ENCODE results near the gene EOMES.

The EOMES gene

GRCh38 chr3:27678234-27678633 is 43.9 kb downstream of the EOMES start:
- ChIA-PET POLR2A (no interaction called here), CTCF (interaction anchor here (2.8 kb wide), 1 partner anchor 543 kb away, joined by 14 read pairs; no protein-coding TSS in a partner anchor)
- TF ChIP-seq CTCF (IDR thresholded peaks at IDR 0.05; ENCODE audit: control extremely low read depth, extremely low read depth, low read depth, missing control alignments), result no peak
- DNase-seq (ENCODE audit: extremely low spot score), result no peak

- CTCF ChIA-PET, result interaction anchor here (0.9 to 1.0 kb wide), 2 partner anchors 15 to 538 kb away, joined by 3 read pairs; no protein-coding TSS in a partner anchor
- no peak for TF ChIP-seq CTCF (IDR thresholded peaks at IDR 0.05; ENCODE audit: control extremely low read depth, extremely low read depth, low read depth, missing control alignments)
- POLR2A ChIA-PET, result no interaction called here
- no peak for DNase-seq (ENCODE audit: extremely low spot score)
These were observed 44.6 kb downstream of the EOMES start for GRCh38 chr3:27677565-27677964.

- no peak for DNase-seq (ENCODE audit: extremely low spot score)
- no peak for TF ChIP-seq CTCF (IDR thresholded peaks at IDR 0.05; ENCODE audit: control extremely low read depth, extremely low read depth, low read depth, missing control alignments)
- CTCF ChIA-PET, result interaction anchor here (1.4 to 1.6 kb wide), 2 partner anchors 21 to 31 kb away, joined by 3 to 4 read pairs; no protein-coding TSS in a partner anchor
- POLR2A ChIA-PET, result no interaction called here
These were observed 46.8 kb downstream of the EOMES start for GRCh38 chr3:27675287-27675686.

GRCh38 chr3:27673701-27674100 is 48.4 kb downstream of the EOMES start:
- POLR2A ChIA-PET, result no interaction called here
- DNase-seq (ENCODE audit: extremely low spot score), result no peak
- no peak for TF ChIP-seq CTCF (IDR thresholded peaks at IDR 0.05; ENCODE audit: control extremely low read depth, extremely low read depth, low read depth, missing control alignments)

GRCh38 chr3:27671101-27671500 is 51.0 kb downstream of the EOMES start:
- ChIA-PET CTCF (interaction anchor here (1.2 to 4.3 kb wide), 5 partner anchors 10 to 524 kb away, joined by 3 to 37 read pairs (median 8); no protein-coding TSS in a partner anchor), POLR2A (no interaction called here)
- DNase-seq (ENCODE audit: extremely low spot score), result no peak
- TF ChIP-seq CTCF (IDR thresholded peaks at IDR 0.05; ENCODE audit: control extremely low read depth, extremely low read depth, low read depth, missing control alignments), result no peak

More at GRCh38 chr3:27673701-27674100, 48.4 kb downstream of the EOMES start:
- CTCF ChIA-PET, result interaction anchor here (4.3 kb wide), 1 partner anchor 7 kb away, joined by 37 read pairs; no protein-coding TSS in a partner anchor

- CTCF ChIA-PET, result interaction anchor here (1.1 to 4.3 kb wide), 6 partner anchors 11 to 523 kb away, joined by 3 to 37 read pairs (median 6); no protein-coding TSS in a partner anchor
These were observed 51.5 kb downstream of the EOMES start for GRCh38 chr3:27670619-27671018.

More at GRCh38 chr3:27670619-27671018, 51.5 kb downstream of the EOMES start:
- POLR2A ChIA-PET, result no interaction called here
- DNase-seq (ENCODE audit: extremely low spot score), result no peak
- TF ChIP-seq CTCF (IDR thresholded peaks at IDR 0.05; ENCODE audit: control extremely low read depth, extremely low read depth, low read depth, missing control alignments), result no peak
